ENCODE data around the gene SCFD2.

DNA sequence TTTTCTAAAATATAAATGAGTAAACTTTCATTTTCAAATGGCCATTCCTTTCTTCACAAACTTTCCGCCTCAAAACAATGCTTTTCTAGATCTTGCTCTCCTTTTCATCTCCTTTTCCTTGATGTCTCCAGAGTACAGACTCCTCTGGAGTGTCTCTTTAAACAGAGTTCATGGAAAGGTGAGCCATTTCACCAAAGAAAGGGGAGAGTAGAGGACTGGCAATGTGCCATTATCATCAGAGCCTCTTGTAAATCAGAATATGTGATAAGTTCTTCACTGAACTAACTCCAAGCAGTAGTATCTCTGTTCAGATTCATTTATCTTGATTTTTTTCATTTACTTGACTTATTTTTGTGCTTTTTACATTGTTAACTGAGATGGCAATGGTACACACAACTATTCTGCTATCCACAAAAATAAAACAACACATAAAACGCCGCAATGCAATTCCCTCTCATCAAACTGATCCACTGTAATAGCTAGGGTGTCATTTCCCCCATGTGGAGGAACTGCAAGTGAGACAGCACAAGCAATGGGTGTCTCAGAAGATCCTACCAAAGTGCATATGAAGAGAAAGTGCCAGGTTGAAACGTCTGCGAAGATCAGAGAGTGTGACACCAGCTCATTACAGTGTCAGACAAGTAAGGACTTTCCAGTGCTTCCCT is 378.3 kb downstream of the SCFD2 start:
- no peak for TF ChIP-seq CTCF (IDR thresholded peaks at IDR 0.05)
- TF ChIP-seq POLR2A (IDR thresholded peaks at IDR 0.05), result no peak
